NOMO-1 treated with dmso at 0.1 percent for 144 hours (cell line): ENCODE measurements around the gene IGF2BP2.

Experiments used
- DNase-seq: peaks from one replicate; lab custom pipeline; 2025; ENCODE audit not compliant: unreplicated experiment; lab: John Stamatoyannopoulos, UW

Gene IGF2BP2

GRCh38 chr3:185767002-185767688 lies 57.7 kb downstream of the IGF2BP2 start:
- no peak for DNase-seq

DNA sequence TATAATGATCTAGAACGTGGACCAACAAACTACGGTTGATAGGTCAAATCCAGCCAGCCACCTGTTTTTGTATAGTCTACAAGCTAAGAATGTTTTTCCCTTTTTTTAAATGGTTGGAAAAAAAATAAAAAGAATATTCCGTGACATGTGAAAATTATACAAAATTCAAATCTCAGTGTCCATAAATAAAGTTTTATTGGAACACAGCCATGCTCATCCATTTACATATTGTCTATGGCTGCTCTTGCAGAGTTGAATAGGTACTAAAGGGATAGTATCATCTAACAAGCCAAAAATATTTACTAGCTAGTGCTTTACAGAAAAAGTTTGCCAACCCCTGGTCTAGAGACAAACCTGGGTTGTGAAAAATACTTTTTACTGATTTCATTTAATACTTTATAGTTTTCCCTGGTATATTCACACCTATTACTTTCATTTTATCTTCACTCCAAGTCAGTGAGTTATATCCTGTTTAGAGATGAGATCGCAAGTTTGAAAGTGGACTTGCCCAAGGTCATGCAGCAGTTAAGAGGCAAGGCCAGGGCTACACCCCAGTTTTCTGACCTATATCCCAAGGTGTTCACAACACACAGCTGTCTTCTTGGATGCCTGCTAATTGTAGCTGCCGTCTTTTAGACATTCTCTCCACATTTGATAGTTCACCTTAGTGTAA lies 58.4 kb downstream of the IGF2BP2 start:
- no peak for DNase-seq

DNA sequence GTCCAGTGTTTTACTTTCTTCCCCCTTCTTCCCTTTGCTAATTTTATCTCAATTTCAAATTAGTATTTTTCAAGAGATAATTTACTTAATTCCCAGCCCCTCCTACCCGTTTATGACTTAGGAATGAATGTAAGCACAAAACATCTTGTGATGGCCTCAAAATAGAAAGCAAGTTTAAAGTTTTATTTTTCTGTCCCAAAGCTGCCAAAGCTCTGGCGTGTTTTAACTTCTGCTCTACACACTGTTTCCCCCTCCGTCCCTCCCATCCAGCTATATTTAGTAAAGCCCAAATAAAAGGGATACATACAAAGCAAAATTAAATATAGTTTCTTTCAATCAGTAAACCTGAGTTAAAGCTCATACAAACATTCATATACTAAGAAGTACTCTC lies 59.9 kb downstream of the IGF2BP2 start:
- no peak for DNase-seq

DNA sequence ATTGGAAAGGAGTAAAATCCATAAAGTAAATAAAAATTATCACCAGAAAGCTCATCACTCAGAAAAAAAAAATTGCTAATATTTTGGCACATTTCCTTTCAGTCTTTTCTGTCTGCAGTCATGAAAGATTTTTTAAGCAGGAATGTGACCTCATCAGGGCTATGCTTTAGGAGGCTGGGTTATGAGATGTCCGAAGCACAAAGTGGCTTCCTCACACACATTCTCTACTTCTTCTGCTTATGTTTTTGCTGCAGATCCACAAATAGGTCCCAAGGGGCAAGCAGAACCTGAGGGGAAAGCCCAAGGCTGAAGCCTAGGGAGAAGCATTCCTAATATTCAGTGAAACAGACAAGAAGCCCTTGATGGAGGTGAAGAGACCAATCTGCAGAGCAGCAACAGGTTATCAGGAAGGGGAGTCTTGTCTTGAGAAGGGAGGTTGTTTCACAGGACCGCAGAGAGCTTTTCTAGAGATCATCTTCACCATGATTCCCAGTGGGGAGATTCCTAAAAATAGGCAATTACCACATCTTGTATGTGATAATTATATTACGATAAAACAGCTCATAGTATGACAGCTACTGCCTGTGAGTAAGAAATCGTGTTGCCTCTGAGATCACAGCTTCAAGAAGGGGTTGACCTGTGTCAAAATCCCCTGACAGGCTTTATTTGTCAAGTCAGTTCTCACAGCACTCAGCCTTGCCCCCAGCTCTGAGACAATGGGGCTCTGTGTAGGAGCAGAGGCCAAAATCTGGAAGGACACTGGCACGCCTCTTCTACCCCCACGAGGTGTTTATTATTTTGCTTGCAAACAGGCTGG lies 60.5 kb downstream of the IGF2BP2 start:
- DNase-seq = no peak

GRCh38 chr3:185763347-185764005 lies 61.4 kb downstream of the IGF2BP2 start:
- no peak for DNase-seq

- no peak for DNase-seq
Observed at GRCh38 chr3:185760550-185760949, 64.3 kb downstream of the IGF2BP2 start.

DNA sequence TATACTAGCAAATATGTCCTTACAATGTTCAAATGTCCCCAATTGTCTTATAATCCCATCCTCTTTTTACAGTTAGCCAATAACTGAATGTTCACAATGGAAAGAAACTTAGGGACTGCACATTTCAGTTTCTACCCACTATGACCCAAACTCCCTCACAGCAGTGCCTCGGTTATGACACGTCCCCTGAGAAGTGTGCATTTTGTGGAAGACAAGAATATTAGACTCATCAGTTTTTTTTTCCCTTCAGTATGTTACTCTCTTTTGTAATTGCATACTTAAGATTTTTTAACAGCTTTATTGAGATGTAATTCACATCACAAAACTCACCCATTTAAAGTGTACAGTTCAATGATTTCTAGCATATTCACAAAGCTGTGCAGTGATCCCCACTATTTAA lies 64.8 kb downstream of the IGF2BP2 start:
- DNase-seq = no peak

DNA sequence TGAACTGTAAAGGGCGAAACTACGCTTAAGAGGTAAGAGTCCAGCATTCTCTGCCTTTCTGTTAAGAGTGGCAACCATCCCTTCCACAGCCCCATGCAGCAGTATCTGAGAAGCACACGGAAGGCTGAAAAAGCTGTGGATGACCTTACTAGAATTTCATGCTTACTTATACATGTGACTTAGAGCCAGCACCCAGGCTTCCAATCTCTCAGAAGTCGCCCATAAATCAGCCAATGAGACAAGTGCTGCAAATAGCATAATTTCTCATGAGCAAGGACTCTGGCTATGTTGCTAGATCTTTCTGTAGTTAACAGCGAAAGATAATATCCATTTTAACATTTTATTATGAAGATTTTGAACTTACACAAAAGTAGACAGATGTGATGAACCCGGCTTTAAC lies 65.3 kb downstream of the IGF2BP2 start:
- no peak for DNase-seq

DNA sequence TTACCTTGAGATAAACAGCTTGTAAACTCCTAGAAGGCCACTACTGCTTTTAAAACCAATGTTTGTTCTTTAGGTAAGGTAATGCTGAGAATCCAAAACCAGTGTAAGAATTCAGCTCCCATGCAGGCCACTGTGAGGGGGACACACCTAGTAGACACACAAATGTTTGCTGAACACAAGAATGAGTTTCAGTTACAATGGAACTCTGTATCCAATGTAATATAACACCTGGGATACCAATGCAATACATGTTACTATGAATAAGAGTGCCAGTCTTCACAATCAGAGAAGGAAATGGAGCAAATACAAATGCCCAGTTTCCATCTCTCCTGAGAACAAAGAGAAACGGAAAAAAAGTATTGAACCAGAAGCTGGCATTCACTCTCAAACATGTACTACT lies 65.9 kb downstream of the IGF2BP2 start:
- DNase-seq = no peak

- no peak for DNase-seq
Observed at GRCh38 chr3:185757176-185757575, 67.7 kb downstream of the IGF2BP2 start.

GRCh38 chr3:185756477-185756876 lies 68.4 kb downstream of the IGF2BP2 start:
- DNase-seq = no peak

DNA sequence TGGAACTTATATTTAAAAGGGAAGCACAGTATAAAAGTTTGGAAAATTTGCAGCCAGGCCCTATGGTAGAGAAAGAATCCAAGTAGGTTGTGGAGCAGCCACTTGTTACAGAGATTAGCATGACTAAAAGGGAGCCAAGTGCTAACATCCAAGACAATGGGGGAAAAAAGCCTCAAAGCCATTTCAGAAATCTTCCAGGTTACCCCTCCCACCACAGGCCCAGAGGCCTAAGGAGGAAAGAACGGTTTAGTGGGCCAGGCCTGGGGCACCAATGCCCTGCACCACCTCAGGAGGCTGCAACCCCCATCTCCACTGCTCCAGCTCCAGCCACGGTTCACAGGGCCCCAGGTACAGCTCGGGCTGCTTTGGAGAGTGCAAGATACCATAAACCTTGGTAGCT lies 69.9 kb downstream of the IGF2BP2 start:
- no peak for DNase-seq

- DNase-seq = no peak
Observed at GRCh38 chr3:185753354-185753753, 71.5 kb downstream of the IGF2BP2 start.

- DNase-seq = no peak
Observed at GRCh38 chr3:185750702-185751101, 74.1 kb downstream of the IGF2BP2 start.

GRCh38 chr3:185750015-185750414 lies 74.8 kb downstream of the IGF2BP2 start:
- DNase-seq = no peak

DNA sequence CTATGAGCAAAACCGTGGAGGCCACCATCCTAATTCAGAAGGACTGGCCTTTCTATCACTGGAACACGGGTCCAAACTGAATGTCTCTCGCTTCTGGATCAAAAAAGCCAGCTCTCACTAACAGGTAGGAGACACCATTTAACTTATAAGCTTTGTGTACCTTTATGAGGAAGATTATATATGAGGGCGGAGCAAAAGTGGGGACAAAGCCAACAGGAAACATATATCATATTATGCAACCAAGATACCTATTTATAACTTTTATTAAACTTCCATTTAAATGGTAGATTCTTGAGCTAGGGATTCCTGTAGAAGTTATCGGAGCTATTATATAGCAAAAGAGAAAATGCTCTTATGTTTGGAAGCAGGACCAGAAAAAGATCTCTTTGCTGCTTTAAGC lies 78.4 kb downstream of the IGF2BP2 start:
- DNase-seq = peak; percentile 38

GRCh38 chr3:185744997-185745843 lies 79.6 kb downstream of the IGF2BP2 start:
- DNase-seq = peak; percentile 55

DNA sequence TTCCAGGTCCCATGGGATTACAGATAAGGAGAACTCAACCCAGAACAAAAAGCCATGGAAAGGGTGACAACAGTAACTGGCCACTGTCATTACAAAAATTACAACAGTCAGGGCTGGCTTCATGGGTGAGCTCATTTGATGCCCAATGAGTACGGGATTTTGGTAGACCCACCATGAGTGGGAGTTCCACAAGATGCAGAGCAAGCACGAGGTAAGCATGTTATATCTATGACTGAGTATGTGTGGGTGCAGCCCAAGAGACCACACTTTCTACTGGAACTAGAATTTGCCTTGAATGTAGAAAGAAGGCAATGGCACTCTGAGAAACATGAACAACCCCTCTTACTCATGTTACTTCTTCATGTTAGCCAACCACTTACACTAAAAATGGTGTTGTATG lies 83.3 kb downstream of the IGF2BP2 start:
- DNase-seq = no peak

DNA sequence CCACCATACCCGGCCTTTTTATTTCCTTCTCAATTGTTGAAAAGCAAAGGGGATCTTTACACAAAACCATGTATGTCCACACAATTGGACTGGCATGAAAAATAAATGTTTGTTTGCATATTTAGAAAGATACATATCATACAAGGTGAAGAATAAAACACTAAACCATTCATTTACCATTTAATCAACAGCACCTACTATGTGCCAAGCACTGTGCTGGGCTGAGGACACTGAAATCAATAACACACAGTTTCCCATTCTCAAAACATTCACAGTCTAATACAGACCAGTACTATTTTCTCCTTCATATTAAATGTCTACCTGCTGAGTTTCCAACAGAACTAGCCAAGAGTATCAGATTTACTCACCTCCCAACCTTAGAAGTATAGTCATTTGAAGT lies 84.7 kb downstream of the IGF2BP2 start:
- DNase-seq = no peak

DNA sequence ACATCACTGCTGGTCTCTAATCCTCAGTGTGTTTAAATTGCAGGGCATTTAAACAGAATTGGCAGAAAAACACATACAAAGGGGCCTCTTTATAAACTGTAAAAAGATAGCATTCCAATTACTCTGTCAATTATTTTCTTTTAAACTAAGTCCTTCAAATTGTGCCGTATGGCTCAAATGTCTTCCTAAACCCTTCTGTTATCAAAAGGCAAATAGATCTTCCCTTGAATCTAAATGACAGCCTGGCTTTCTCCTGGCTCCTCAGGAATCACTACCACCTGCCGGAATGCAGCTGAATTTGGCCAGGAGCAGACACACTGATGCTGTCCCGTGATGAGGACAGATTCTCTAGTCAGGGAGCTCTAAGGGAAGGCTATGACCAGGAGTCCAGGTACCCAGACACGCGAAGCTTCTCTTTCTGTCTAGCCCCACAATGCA lies 85.6 kb downstream of the IGF2BP2 start:
- no peak for DNase-seq
